Left colon (tissue), 2 donors: Measurements from ENCODE around the gene PRKCE. TPM values are rescaled to one million over a fixed set of nuclear protein-coding genes. Genes with fewer than 3 reads are reported as not detected.
A peak's percentile ranks its signal among the peaks of the same experiment; 100 is the strongest.

Experiments
- ATAC-seq: fragments of 200-7000 bp; cut with Tn5 transposase; one replicate; pipeline ENCODE4 v1.9.1; 2020; ENCODE audit warnings: mild to moderate bottlenecking, moderate library complexity
- DNase-seq, 2 donors: peaks; one replicate each; pipeline ENCODE4 v3.0.0-alpha.2; 2020
- intact Hi-C, 2 donors: fragments of 100-400 bp; cut with DNase I in 1 of 2; cut with micrococcal nuclease in 1 of 2; formaldehyde crosslinking; loops; one replicate each; pipeline versions ENCODE4 v1.11.2 to v1.14.0; 2022; cut with DNase I, micrococcal nuclease
- total RNA-seq, 2 donors: library from RNA; stranded (reverse); fragmentation: NEBNext Ultra II Directional; extraction: Animal tissue kit (Norgen Biotek cat#: 25700); gene quantifications; one replicate each; pipeline ENCODE4 v1.2.1, GENCODE V29; 2021
- donor health status: DM: no; HTN: no; CAD: no.
- donor health status: DM: yes; HTN: yes; CAD: no.

Gene PRKCE
- total RNA-seq, 2 donors from 2014 or later = 22.2 to 29.2 TPM

DNA sequence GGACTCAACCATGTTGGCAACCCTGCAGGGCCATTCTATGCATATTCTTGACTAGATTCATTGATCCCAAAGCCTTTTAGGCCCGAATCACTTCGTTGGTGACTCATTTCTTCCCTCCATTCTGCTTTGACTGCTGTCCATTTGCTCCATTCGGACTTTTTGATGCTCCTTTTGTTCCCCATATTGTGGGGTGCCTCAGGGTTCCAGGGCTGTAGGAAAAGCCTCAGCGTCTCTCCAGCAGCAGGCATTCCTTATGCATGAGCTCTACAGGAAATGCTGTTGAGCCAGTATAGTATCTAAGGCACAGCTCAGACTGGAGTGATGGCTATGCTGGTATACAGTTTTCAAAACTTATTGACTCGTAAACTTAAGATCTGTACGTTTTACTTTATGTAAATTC lies 292.6 kb downstream of the PRKCE start:
- ATAC-seq (no peak), DNase-seq (no peak)
- intact Hi-C loops = no loop called here

DNA sequence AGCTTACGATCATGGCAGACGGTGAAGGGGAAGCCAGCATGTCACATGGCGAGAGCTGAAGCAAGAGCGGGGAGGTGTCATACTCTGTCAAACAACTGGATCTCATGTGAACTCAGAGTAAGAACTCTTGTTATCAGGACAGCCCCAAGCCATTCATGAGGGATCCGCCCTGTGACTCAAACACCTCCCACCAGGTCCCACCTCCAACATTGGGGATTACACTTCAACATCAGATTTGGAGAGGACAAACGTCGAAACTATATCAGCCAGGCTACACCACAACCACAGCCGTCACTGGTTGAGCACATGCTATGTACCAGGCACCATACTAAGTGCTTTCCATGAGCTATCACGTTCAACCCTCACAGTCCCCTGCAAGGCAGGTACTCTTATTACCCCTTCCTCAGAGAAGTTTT lies 293.8 kb downstream of the PRKCE start:
- no peak for DNase-seq
- ATAC-seq = no peak
- intact Hi-C loops = no loop called here

DNA sequence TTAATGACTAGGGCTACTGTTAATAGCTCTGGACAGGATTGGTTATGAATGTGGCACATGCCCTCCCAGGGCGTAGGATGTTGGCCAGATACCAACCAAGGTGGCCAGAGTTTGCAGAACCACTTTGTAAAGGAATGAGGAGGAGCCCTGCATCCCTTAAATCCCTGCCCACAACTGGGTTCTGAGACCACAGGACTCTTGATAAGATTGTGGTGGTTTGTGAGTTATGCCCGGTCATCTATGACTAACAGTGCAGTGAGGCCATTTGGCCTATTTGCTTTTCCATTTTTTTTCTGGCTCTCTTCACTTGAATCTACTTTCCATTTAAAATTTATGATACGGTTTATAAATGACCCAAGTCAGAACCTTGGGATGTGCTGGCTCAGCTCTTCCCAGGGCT lies 294.5 kb downstream of the PRKCE start:
- ATAC-seq = no peak
- intact Hi-C loops = no loop called here
- no peak for DNase-seq

DNA sequence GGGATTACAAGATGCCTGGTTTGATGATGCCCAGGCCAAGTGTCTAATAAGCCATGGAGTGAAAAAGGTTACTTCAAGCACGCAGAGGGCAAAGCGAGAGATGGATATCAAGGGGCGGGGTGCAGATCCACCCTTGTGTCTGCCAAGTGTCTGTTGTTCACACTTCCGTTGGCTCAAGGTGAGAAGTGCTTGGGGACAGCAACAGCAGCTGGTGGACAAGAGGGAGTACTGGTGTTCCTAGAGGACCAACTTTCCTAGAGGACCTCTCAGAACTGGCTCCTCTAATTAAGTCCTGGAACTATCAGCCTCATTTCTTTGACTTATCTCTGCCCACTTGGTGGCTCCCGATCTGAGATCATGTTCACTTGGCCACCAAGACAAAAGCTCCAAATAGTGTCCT lies 299.1 kb downstream of the PRKCE start:
- no peak for DNase-seq
- ATAC-seq = peak; percentile 37
- intact Hi-C loops = no loop called here

DNA sequence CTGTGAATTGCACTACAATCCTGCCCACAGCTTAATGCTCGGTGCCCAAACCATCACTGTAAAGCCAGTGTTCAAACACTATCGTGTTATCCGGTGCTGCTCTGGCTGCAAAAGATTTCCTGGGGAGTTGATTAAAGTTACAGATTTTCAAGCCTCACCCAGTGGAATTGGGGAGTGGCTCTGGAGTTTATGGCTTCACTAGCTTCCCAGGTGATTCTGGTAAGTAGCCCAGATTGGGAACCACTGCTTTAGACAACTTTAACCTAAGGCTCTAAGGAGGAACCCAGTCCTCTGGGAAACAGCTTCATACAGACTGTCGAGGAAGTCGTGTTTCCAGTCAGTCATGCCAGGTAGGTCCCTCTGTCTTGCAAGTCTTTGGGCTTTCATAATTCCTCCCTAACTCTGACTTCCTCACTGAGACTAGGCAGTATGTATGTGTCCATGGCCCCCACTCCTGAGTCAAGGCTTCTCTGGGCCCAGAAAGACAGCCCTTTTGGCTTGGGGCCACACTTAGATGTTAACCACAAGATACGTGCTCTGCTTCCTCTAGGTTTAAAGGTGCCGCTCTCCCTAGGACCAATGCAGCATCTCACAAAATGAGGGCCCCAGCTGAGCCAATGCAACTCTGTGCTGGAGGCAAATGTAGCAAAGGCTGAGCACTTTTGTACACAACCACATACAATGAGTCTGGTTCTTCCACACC lies 299.7 kb downstream of the PRKCE start:
- no peak for DNase-seq
- intact Hi-C loops = no loop called here
- peak; percentile 87 for ATAC-seq

DNA sequence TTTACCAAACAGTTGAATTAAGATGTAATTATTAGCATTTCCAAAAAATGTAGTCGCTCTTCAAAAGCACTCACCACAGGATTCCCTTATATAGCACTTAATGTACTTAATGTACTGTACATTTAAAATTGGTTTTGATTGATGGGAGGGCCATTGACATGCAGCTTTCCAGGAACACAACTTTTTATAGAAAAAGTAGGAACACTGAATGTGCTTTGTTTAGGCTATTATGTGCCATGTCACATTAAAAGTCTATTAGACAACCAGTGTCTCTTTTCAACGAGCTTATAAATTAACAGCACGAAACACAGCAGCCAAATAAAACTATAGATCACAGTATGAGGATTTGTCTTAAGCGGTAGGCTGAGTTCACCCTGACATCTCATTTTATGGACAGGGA lies 301.1 kb downstream of the PRKCE start:
- intact Hi-C loops = no loop called here
- ATAC-seq = no peak
- DNase-seq = no peak

DNA sequence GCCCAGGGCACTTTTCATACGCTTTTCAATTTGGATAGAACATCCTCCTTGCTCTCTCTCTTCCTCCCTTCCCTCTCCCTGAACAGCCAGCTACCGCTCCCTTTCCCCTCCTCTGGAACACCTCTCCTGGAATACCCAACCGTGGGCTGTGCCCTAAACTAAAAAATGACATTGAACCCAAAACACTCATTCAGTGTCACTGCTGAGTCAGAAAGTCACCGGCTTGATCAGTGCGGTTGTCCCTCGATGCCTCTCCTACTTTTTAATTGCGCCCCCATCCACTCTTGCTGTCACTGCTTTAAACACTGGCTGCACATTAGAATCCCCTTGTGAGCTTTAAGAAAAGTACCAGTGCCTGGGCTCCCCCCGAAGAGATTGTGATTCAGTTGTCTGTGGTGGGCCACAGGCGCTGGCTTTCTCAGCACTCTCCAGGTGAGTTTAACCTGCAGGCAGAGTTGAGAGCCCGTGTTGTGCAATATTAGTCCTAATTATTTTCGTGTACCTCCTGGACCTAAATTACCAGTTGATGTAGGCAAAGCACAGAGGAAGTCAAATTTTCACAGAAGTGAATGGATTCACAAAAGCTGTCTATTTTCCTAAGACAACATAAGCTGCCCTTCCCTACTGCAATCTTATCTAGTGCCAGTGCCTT lies 302.0 kb downstream of the PRKCE start:
- no peak for ATAC-seq

DNA sequence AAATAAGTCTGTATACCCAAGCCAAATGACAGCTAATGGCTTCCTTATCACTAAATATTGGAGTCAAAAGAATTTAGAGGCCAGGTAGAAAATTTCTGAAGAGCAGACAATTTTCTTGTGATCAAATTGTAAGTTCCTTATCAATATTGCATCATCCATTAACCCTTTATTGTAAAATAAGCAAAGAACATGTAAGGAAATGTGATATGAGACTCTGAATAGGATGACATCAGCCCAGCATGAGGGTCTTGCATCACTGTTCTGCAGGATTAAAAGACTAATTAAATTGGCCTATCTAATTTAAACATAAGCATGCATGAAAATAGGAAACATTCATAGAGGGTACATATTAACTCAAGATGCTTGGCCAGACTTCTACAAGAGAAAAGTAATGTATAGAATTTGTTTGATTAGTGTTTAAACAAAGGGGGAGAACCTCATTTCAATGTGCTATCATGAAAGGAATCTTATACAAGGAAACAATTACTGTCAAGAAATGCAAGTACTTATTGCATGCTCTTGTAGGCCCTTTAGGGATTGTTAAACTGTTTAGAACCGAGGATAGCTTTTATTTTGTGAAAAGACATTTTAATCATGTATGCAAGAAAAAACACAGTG lies 302.9 kb downstream of the PRKCE start:
- intact Hi-C loops = no loop called here
- DNase-seq = no peak
- ATAC-seq = no peak

More for the DNA sequence above, 302.0 kb downstream of the PRKCE start:
- no peak for DNase-seq
- intact Hi-C loops = no loop called here

DNA sequence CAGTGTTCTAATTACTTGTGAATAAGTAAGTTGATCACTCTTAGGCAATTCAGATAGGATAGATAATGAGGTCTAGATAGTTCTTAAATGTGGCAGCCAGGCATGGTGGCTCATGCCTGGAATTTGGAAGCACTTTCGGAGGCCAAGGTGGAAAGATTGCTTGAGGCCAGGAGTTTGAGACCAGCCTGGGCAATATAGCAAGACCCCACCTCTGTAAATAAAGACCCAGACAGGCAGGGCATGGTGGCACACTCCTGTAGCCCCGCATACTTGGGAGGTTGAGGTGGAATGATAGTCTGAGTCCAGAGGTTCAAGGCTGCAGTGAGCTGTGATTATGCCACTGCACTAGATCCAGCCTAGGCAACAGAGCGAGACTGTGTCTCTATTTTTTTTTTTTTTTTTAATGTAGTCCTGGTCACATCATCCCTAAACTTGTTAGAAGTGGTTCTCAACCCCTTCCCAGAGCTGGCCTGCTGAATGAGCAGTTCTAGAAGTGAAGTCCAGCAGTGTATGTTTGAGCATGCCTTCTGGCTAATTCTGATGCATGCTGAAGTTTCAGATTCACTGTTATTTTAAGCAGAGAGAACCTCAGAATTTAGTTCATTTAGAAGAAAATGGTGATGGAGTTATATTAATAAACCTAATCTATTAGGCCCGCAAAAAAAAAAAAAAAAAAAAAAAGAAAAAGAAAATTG lies 306.2 kb downstream of the PRKCE start:
- ATAC-seq (no peak), DNase-seq (peak in 1 of 2 donors; percentile 2)
- intact Hi-C loops = no loop called here

DNA sequence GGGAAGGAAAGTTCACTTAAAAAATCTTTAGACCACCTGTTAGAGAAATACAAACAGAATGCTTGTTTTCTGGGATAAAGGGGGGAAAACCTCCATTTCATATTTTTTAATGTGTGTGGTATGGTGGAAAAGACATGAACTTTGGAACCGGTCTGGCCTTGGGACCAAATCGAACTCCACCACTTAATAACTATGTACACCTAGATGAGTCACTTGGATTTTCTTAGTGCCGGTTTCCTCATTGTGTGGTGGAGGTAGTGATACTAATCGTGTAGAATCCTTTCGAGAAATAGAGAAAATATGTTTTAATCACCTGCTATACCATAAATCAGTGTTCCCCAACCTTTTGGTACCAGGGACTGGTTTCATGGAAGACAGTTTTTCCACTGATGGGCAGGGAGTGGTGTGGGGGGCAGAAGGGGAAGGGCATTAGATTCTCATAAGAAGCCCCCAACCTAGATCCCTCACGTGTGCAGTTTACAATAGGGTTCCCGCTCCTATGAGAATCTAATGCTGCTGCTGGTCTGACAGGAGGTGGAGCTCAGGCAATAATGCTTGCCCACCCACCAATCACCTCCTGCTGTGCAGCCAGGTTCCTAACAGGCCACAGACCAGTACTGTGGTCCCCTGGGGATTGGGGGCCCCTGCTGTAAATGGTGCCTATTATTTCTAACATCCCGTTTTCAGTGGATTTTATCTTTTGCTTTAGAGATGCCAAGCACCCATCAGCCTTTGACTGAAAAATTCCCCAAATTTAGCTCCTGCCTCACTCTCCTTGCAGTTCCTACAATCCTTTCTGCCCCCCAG lies 308.8 kb downstream of the PRKCE start:
- peak; percentile 70 for ATAC-seq
- peak in 1 of 2 donors; percentile 23 for DNase-seq
- intact Hi-C loops = no loop called here

DNA sequence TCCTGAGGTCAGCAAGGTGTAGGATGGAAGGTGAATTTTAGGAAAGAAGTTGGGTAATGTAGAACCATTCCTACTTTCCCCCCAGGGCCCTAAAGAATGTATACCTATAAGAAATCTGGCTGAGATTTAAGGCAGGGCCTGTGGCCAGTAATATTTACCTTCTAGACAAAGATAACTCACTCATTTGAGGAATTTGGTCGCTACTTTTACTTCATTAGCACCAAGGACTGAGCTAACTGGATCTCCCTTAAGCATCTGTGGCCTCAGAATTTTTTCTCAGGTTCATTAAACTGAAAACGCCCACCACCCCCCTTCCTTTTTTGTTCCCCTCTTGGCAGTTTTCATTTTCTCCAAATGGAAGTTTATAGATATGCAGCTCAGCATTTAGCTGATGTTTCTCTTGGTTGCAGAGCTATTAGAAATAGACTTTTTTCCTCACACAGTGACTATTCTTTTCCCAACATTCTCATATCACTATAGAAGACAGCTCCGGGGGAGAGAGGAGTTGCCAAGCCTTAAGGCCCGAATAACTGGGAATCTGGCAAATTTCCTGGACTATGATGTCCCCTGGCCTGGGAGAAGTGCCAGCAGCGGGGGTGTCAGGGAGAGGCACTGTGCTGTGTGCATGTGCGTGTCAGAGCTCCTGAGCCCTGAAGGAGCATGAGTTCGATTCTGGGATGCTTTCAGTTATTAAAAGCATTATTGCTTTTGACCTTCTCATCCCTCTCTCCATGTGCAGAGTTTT lies 310.9 kb downstream of the PRKCE start:
- ATAC-seq (no peak), DNase-seq (peak in 1 of 2 donors; percentile 29)
- intact Hi-C loops = no loop called here

DNA sequence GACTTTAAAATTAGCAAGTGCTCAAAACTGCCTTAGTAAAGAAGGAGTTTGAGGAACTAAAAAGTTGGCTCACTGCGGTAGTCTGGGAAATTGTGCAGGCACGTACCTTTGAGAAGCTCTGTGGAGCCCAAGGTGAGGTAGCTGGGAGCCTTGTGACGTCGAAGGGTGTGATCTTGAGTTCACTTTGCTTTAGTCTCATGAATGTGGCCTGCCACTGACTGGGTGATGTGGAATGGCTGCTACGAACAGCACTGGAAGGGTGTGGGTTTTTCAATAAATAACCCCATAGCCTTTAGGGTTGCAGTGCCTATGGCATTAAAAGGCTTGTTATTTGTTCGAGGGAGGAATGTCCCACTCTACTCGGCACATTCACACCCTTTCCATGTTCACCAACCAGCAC lies 312.3 kb downstream of the PRKCE start:
- no peak for DNase-seq
- ATAC-seq = peak; percentile 13

DNA sequence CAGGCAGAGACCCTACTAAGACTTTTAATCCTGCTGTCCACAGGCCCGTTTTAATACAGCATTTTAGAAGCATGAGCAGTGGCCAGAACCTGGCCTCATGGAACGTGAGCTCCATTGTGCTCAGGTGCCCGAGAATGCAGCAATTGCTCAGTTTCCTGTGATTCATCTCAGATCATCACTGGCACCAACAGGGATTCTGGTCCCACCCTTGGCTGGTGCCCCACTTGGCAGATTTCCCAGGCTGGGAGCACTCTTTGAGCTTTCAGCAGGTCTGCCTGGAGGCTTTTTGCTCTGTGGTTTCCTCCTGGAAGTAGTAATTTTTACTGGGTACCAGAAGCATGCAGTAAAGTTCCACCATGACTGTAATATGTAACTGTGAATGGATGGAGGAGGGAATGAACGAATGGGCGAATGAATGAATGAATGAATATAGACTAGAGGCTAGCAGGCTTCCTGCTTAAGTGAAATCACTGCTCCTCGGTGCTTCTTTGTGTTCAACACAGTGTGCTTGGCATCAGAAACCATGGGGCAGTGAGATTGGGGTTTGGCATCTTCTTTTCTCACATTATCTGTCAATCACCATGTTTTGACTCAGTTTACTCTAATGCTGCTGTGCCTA lies 312.9 kb downstream of the PRKCE start:
- peak; percentile 77 for ATAC-seq
- intact Hi-C loops = no loop called here

More for the DNA sequence above, 312.3 kb downstream of the PRKCE start:
- intact Hi-C loops = no loop called here

DNA sequence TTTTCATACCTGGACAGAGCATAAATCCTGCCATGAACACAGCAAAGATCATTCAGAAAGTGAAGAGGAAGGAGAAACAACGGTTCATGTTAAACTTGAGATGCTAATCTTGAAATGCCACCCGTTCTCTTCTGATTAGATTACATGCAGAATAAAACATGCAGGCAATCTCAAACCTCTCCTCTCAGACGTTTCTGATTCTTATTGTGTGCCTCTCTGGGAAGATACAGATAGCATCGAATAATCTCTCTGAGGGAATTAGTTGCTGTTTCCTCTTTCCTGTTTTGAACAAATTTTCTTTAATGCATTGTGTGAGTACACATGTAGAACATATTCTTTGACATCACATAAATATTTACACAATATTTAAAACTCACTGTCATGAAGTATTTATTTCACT lies 313.4 kb downstream of the PRKCE start:
- DNase-seq (no peak), ATAC-seq (no peak)
- intact Hi-C loops = no loop called here

More for the DNA sequence above, 312.9 kb downstream of the PRKCE start:
- peak; percentile 86 to 94 for DNase-seq

DNA sequence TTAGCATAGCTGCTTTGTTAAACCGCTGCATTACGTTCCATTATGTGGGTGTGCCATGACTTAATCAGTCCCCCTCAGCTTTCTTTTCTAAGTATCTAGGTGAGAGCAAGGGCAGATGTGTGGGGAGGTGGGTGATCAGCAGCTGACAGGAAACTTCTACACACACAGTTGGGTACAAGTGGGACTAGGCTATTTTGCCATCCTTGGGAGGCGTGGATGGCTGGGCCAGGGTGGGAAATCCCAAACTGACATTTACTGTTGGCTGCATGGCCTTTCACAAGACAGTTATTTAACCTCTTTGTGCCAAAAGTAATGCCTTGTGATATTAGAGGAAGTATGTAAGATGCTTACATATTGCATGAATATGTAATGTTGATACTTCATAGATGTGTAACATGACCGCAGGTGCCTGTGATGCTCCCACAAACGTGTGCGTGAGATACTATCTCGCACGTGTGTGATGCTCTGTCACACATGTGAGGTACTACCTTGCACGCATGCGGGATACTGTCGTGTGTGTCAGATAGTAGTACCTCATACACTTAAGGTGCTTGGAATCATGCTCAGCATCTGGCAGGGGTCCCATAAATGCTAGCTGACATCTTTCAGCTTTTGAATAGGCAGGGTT lies 314.5 kb downstream of the PRKCE start:
- no peak for DNase-seq
- no peak for ATAC-seq
- intact Hi-C loops = no loop called here

DNA sequence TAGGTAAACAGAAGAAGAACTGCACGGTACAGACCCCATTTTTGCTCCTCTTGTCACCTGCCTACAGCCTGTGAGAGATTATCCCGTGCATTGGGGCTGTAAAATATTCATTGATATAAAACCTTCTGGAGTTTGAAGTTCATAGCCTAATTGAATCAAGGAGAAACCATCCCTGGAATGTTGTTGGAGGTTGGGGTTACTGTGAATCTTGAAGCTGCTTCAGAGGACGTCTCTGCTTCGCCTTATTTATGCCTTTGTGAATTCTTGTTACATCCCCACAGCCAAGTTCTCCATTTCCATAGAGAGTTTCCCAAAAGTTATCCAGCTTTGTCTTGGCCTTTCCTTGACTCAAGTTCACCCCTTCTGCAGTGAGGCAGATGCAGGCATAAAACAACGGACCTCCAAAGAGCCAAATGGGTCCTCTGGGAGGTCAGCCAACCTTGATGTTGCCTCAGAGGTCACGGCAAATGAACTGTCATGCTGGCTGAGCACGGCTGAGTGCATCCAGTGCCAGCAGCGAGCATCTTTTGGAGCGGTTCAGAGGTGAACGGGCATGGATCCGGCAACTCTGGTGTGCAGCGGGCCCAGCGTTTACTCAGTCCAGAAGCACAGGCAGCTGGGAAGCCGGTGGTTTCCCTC lies 317.6 kb downstream of the PRKCE start:
- ATAC-seq (no peak), DNase-seq (no peak)
- intact Hi-C loops = no loop called here

DNA sequence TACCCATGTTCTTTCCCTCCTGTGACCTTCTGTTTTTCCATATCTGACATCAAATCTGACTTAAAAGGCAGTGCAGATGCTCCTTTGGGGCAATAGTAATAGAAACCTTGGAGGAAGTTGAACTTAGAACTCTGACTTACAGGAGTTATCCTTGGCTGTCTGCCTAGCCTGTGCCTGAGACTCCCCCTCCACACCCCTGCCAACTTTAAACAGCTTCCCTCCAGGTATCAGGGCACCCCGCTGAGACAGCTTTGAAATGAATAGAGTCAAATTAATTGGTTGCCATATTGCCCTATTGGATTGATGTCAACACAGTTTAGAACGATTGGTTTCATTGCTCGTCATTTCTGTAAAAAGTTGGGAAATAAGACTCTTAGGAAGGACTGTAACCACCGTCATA lies 322.0 kb downstream of the PRKCE start:
- ATAC-seq (peak; percentile 84), DNase-seq (peak in 1 of 2 donors; percentile 40)
- intact Hi-C loops = no loop called here
